ENCODE results near the gene RPAP3. TPM values are rescaled to one million over a fixed set of nuclear protein-coding genes. Genes with fewer than 3 reads are reported as not detected.
"Not testable (repeated sequence)": the region's sequence is repeated elsewhere in the genome, so short reads cannot be mapped to it uniquely, and the experiment has no call there.

RPAP3 gene
- total RNA-seq, 1 experiment from 2014 or later, result 19.5 TPM

GRCh38 chr12:47636908-47637780 lies 68.7 kb downstream of the RPAP3 start:
- H3K4me3 ChIP-seq (ENCODE audit: insufficient read depth, low read depth, low read length), result no peak overlapping the region
- DNase-seq, result peak; percentile 13
- H3K36me3 ChIP-seq (replicated peaks; ENCODE audit: control insufficient read depth, insufficient read depth, low read length), result no peaks in the 10 kb centered on the region; the same call in 1 of the 2 replicates
- no peaks in the 10 kb centered on the region for H3K27me3 ChIP-seq (ENCODE audit: control insufficient read depth, insufficient read depth, low read length)

GRCh38 chr12:47635770-47636169 lies 70.1 kb downstream of the RPAP3 start:
- DNase-seq; H3K36me3 ChIP-seq (replicated peaks; ENCODE audit: control insufficient read depth, insufficient read depth, low read length); H3K4me3 ChIP-seq (ENCODE audit: insufficient read depth, low read depth, low read length); H3K27me3 ChIP-seq (ENCODE audit: control insufficient read depth, insufficient read depth, low read length): not testable (repeated sequence)

- no peaks in the 10 kb centered on the region for H3K27me3 ChIP-seq (ENCODE audit: control insufficient read depth, insufficient read depth, low read length)
- no peak for DNase-seq
These were observed 71.7 kb downstream of the RPAP3 start for GRCh38 chr12:47634127-47634526.

GRCh38 chr12:47621960-47622359 lies 83.9 kb downstream of the RPAP3 start:
- H3K36me3 ChIP-seq (replicated peaks; ENCODE audit: control insufficient read depth, insufficient read depth, low read length), result no peaks in the 10 kb centered on the region
- no peaks in the 10 kb centered on the region for H3K27me3 ChIP-seq (ENCODE audit: control insufficient read depth, insufficient read depth, low read length)
- H3K4me3 ChIP-seq (ENCODE audit: insufficient read depth, low read depth, low read length), result no peak overlapping the region
- DNase-seq, result no peak

More at GRCh38 chr12:47634127-47634526, 71.7 kb downstream of the RPAP3 start:
- Histone ChIP-seq H3K36me3 (replicated peaks; ENCODE audit: control insufficient read depth, insufficient read depth, low read length) (no peaks in the 10 kb centered on the region; the same call in 1 of the 2 replicates), H3K4me3 (ENCODE audit: insufficient read depth, low read depth, low read length) (no peak overlapping the region)

GRCh38 chr12:47617476-47617875 lies 88.4 kb downstream of the RPAP3 start:
- no peak overlapping the region for H3K4me3 ChIP-seq (ENCODE audit: insufficient read depth, low read depth, low read length)
- DNase-seq, result no peak

GRCh38 chr12:47616440-47616839 lies 89.4 kb downstream of the RPAP3 start:
- Histone ChIP-seq H3K27me3 (ENCODE audit: control insufficient read depth, insufficient read depth, low read length) (no peaks in the 10 kb centered on the region), H3K36me3 (replicated peaks; ENCODE audit: control insufficient read depth, insufficient read depth, low read length) (no peaks in the 10 kb centered on the region), H3K4me3 (ENCODE audit: insufficient read depth, low read depth, low read length) (no peak overlapping the region)
- no peak for DNase-seq

More at GRCh38 chr12:47617476-47617875, 88.4 kb downstream of the RPAP3 start:
- no peaks in the 10 kb centered on the region for H3K27me3 ChIP-seq (ENCODE audit: control insufficient read depth, insufficient read depth, low read length)
- no peaks in the 10 kb centered on the region for H3K36me3 ChIP-seq (replicated peaks; ENCODE audit: control insufficient read depth, insufficient read depth, low read length)

GRCh38 chr12:47615711-47616110 lies 90.1 kb downstream of the RPAP3 start:
- no peak overlapping the region for H3K4me3 ChIP-seq (ENCODE audit: insufficient read depth, low read depth, low read length)
- DNase-seq, result no peak
- no peaks in the 10 kb centered on the region for H3K27me3 ChIP-seq (ENCODE audit: control insufficient read depth, insufficient read depth, low read length)
- no peaks in the 10 kb centered on the region for H3K36me3 ChIP-seq (replicated peaks; ENCODE audit: control insufficient read depth, insufficient read depth, low read length)

- Histone ChIP-seq H3K4me3 (ENCODE audit: insufficient read depth, low read depth, low read length) (no peak overlapping the region), H3K27me3 (ENCODE audit: control insufficient read depth, insufficient read depth, low read length) (no peaks in the 10 kb centered on the region), H3K36me3 (replicated peaks; ENCODE audit: control insufficient read depth, insufficient read depth, low read length) (no peaks in the 10 kb centered on the region)
- DNase-seq, result no peak
These were observed 91.3 kb downstream of the RPAP3 start for GRCh38 chr12:47614521-47614920.

GRCh38 chr12:47612953-47613352 lies 92.9 kb downstream of the RPAP3 start:
- H3K27me3 ChIP-seq (ENCODE audit: control insufficient read depth, insufficient read depth, low read length), result no peaks in the 10 kb centered on the region
- H3K36me3 ChIP-seq (replicated peaks; ENCODE audit: control insufficient read depth, insufficient read depth, low read length), result no peaks in the 10 kb centered on the region
- DNase-seq, result no peak
- no peak overlapping the region for H3K4me3 ChIP-seq (ENCODE audit: insufficient read depth, low read depth, low read length)

- DNase-seq, result no peak
- no peaks in the 10 kb centered on the region for H3K36me3 ChIP-seq (replicated peaks; ENCODE audit: control insufficient read depth, insufficient read depth, low read length)
- no peak overlapping the region for H3K4me3 ChIP-seq (ENCODE audit: insufficient read depth, low read depth, low read length)
- no peaks in the 10 kb centered on the region for H3K27me3 ChIP-seq (ENCODE audit: control insufficient read depth, insufficient read depth, low read length)
These were observed 93.9 kb downstream of the RPAP3 start for GRCh38 chr12:47611906-47612305.

Other genes starting within 250 kb of the RPAP3 start
- gene ENDOU, start 19.5 kb upstream of the RPAP3 start, total RNA-seq (2014; rRNA removed; shearing (Covaris generic)), result not detected in 2 replicates
- gene RAPGEF3, start 52.9 kb upstream of the RPAP3 start, total RNA-seq (2014; rRNA removed; shearing (Covaris generic)), result 10.5 and 11.8 TPM in 2 replicates
- gene SLC48A1, start 67.2 kb upstream of the RPAP3 start, total RNA-seq (2014; rRNA removed; shearing (Covaris generic)), result 10.9 and 12.4 TPM in 2 replicates
- 45.2 and 50.7 TPM in 2 replicates for gene HDAC7, start 113.9 kb upstream of the RPAP3 start, total RNA-seq (2014; rRNA removed; shearing (Covaris generic))
- gene VDR, start 199.0 kb upstream of the RPAP3 start, total RNA-seq (2014; rRNA removed; shearing (Covaris generic)), result 0.03 TPM in 1 of 2 replicates, not detected in the other